HL-60 (cell line): ENCODE data around the gene DLGAP5.

ENCODE experiments used
- DNase-seq, 2 experiments: peaks; one replicate each; pipeline ENCODE4 v3.0.0-alpha.2; 2010 to 2020; ENCODE audit warnings: low read depth in 1 of 2, low spot score in 1 of 2
- H3K27ac ChIP-seq: fragments of 250-450 bp; sonication (Bioruptor Pico); replicated peaks from 2 replicates; pipeline ENCODE4 v1.5.1; 2020; ENCODE audit warnings: mild to moderate bottlenecking, moderate library complexity
- H3K27me3 ChIP-seq: fragments of 250-450 bp; sonication (Bioruptor Pico); 2 replicates; pipeline ENCODE4 v1.5.1; 2021; ENCODE audit warnings: mild to moderate bottlenecking, moderate library complexity; ENCODE audit not compliant: insufficient read depth, poor library complexity, severe bottlenecking
- H3K4me3 ChIP-seq: replicated peaks from 2 replicates; pipeline ENCODE4 v1.5.1; 2011; ENCODE audit warnings: mild to moderate bottlenecking, control low read depth, low read length; ENCODE audit not compliant: insufficient read depth
- GABPA ChIP-seq: IDR thresholded peaks from 2 replicates; pipeline ENCODE4 v1.6.1; 2012; ENCODE audit warnings: low read depth
- POLR2AphosphoS5 ChIP-seq: IDR thresholded peaks from 2 replicates; pipeline ENCODE4 v1.6.1; 2012; ENCODE audit warnings: low read depth
- REST ChIP-seq: IDR thresholded peaks from 2 replicates; pipeline ENCODE4 v1.6.1; 2012; ENCODE audit warnings: low read depth; ENCODE audit not compliant: insufficient replicate concordance
- SPI1 ChIP-seq: IDR thresholded peaks from 2 replicates; pipeline ENCODE4 v1.6.1; 2012; ENCODE audit warnings: low read depth, mild to moderate bottlenecking, borderline replicate concordance
- TF ChIP-seq, protein P1 (sequence below): IDR thresholded peaks from one replicate; pipeline ENCODE4 v1.5.1; 2011; ENCODE audit warnings: low read length, control low read depth, inconsistent platforms; ENCODE audit not compliant: insufficient read depth

The DLGAP5 gene

DNA sequence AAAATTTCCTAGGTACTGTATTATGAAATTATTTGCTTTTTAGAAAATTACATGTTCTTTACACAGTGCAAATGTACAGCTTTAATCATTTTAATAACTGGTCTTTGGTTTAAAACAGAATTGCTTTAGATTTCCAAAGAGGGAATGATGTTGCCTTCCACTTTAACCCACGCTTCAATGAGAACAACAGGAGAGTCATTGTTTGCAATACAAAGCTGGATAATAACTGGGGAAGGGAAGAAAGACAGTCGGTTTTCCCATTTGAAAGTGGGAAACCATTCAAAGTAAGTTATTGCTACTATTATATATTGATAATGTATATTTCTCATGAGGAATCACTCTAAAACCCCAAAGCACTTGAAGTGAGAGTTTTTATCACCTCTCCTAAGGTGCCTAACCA is 48.9 kb downstream of the DLGAP5 start:
- TF ChIP-seq REST (no peak), POLR2AphosphoS5 (no peak), SPI1 (no peak), GABPA (no peak)
- TF ChIP-seq, protein P1, sequence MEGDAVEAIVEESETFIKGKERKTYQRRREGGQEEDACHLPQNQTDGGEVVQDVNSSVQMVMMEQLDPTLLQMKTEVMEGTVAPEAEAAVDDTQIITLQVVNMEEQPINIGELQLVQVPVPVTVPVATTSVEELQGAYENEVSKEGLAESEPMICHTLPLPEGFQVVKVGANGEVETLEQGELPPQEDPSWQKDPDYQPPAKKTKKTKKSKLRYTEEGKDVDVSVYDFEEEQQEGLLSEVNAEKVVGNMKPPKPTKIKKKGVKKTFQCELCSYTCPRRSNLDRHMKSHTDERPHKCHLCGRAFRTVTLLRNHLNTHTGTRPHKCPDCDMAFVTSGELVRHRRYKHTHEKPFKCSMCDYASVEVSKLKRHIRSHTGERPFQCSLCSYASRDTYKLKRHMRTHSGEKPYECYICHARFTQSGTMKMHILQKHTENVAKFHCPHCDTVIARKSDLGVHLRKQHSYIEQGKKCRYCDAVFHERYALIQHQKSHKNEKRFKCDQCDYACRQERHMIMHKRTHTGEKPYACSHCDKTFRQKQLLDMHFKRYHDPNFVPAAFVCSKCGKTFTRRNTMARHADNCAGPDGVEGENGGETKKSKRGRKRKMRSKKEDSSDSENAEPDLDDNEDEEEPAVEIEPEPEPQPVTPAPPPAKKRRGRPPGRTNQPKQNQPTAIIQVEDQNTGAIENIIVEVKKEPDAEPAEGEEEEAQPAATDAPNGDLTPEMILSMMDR = no peak
- no peak overlapping the region for H3K4me3 ChIP-seq
- no peak overlapping the region for H3K27ac ChIP-seq
- no peaks in the 10 kb centered on the region for H3K27me3 ChIP-seq
- no peak for DNase-seq

- Histone ChIP-seq H3K27me3 (no peaks in the 10 kb centered on the region), H3K27ac (no peak overlapping the region), H3K4me3 (no peak overlapping the region)
- TF ChIP-seq, protein P1 = no peak
- TF ChIP-seq GABPA (no peak), POLR2AphosphoS5 (no peak), SPI1 (no peak), REST (no peak)
- DNase-seq = no peak
These were observed 49.6 kb downstream of the DLGAP5 start for GRCh38 chr14:55141825-55142224.

DNA sequence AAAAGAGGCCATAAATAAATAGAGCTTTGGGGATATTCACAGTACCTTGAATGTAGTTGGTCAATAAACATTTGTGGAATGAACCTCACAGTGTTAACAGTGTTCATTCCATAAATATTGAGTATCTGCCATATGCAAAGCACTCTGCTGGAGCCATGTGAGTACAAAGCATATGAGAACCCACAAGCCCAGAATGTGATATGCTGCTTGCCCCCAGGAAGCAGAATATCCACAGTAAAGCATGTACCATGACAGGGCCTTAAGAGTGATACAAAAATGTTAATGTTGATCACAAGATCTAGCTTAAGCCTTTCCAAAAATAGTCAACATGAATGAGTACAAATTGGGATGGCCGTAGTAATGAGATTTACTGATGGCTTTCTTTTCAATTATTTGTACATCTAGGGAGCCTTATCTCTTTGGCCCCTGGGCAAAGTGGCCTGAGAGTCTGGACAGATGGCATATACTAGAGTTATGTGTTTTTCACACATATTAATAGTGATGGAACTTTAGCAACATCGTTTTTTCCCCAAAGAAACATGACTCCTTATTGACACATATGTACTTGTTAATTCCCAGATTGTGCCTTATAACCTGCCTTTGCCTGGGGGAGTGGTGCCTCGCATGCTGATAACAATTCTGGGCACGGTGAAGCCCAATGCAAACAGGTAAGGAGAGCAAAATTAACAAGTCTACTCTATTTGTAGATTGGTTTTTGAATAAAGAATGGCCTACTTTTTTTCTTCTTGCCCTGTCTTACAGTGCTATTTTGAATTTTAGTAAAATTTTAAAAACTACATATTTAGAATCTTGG is 51.5 kb downstream of the DLGAP5 start:
- no peak overlapping the region for H3K4me3 ChIP-seq
- no peak for DNase-seq
- no peaks in the 10 kb centered on the region for H3K27me3 ChIP-seq
- TF ChIP-seq GABPA (no peak), REST (no peak), SPI1 (no peak), POLR2AphosphoS5 (no peak)
- TF ChIP-seq, protein P1 = no peak
- H3K27ac ChIP-seq = no peak overlapping the region
